Loucy (cell line): ENCODE results near the gene EXOC3L4.

Source experiments
- EZH2phosphoT487 ChIP-seq: fragments of 200-600 bp; IDR thresholded peaks from 2 replicates; pipeline ENCODE4 v1.6.1; 2018; ENCODE audit warnings: antibody characterized with exemption, mild to moderate bottlenecking, moderate library complexity, borderline replicate concordance
- TF ChIP-seq, protein P1 (sequence below): fragments of 200-600 bp; sonication (generic); conservative IDR thresholded peaks from 2 replicates; pipeline ENCODE4 v1.5.1; 2014; ENCODE audit warnings: mild to moderate bottlenecking, antibody characterized with exemption, low read length

- TF ChIP-seq, protein P1, sequence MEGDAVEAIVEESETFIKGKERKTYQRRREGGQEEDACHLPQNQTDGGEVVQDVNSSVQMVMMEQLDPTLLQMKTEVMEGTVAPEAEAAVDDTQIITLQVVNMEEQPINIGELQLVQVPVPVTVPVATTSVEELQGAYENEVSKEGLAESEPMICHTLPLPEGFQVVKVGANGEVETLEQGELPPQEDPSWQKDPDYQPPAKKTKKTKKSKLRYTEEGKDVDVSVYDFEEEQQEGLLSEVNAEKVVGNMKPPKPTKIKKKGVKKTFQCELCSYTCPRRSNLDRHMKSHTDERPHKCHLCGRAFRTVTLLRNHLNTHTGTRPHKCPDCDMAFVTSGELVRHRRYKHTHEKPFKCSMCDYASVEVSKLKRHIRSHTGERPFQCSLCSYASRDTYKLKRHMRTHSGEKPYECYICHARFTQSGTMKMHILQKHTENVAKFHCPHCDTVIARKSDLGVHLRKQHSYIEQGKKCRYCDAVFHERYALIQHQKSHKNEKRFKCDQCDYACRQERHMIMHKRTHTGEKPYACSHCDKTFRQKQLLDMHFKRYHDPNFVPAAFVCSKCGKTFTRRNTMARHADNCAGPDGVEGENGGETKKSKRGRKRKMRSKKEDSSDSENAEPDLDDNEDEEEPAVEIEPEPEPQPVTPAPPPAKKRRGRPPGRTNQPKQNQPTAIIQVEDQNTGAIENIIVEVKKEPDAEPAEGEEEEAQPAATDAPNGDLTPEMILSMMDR: no peak
- no peak for TF ChIP-seq EZH2phosphoT487
Observed at GRCh38 chr14:103052407-103052806, 42.1 kb upstream of the EXOC3L4 start.
